Duodenal mucosa (tissue), 2 donors: Measurements from ENCODE around the gene CASTOR2.

Experiments used
- H3K27ac ChIP-seq: one replicate; pipeline ENCODE4 v1.7.0; 2013; ENCODE audit warnings: low read depth, low read length
- H3K27me3 ChIP-seq, 2 donors: one replicate each; pipeline ENCODE4 v1.7.0; 2013; ENCODE audit warnings: low read length in 2 of 2, control low read depth in 1 of 2; ENCODE audit not compliant: insufficient read depth in 2 of 2, control insufficient read depth in 1 of 2
- H3K36me3 ChIP-seq, 2 donors: one replicate each; pipeline ENCODE4 v1.7.0; 2013; ENCODE audit warnings: low read length in 2 of 2, control low read depth in 1 of 2; ENCODE audit not compliant: insufficient read depth in 2 of 2, control insufficient read depth in 1 of 2
- H3K4me1 ChIP-seq, 2 donors: one replicate each; pipeline ENCODE4 v1.7.0; 2013; ENCODE audit warnings: low read length in 2 of 2, control low read depth in 1 of 2; ENCODE audit not compliant: insufficient read depth in 2 of 2, control insufficient read depth in 1 of 2
- H3K4me3 ChIP-seq, 2 donors: one replicate each; pipeline ENCODE4 v1.7.0; 2013; ENCODE audit warnings: low read length in 2 of 2, low read depth in 1 of 2
- H3K9ac ChIP-seq, 2 donors: one replicate each; pipeline ENCODE4 v1.7.0; 2013; ENCODE audit warnings: low read length in 2 of 2, low read depth in 1 of 2
- H3K9me3 ChIP-seq, 2 donors: one replicate each; pipeline ENCODE4 v1.7.0; 2013; ENCODE audit warnings: low read length in 2 of 2, control low read depth in 1 of 2; ENCODE audit not compliant: control insufficient read depth in 1 of 2

The CASTOR2 gene

GRCh38 chr7:75033064-75033463 lies 68.6 kb downstream of the CASTOR2 start:
- no peaks in the 10 kb centered on the region for H3K9me3 ChIP-seq
- H3K27ac ChIP-seq: no peak overlapping the region
- peaks cover 0 to 4% of the 10 kb centered on the region in 2 donors for H3K36me3 ChIP-seq
- H3K4me3 ChIP-seq: no peak overlapping the region
- no peaks in the 10 kb centered on the region for H3K4me1 ChIP-seq
- no peaks in the 10 kb centered on the region for H3K27me3 ChIP-seq
- H3K9ac ChIP-seq: no peak overlapping the region

DNA sequence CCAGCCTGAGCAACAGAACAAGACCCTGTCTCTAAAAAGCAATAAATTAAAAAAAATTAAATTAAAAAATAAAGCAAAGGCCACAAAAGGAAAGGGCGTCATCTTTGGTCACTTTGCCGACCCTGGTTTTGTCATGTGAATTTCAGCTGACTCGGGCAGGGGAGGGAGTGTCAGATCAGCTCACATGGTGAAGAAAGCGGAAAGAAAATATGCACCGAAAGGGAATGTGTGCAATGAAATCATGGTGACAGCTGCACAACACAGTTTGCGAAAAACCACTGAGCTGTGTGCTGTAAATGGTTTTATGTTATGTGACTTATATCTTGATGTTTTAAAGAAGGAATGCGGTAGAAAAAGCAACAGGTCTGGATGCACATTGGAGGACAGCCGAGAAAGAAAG lies 69.3 kb downstream of the CASTOR2 start:
- H3K27me3 ChIP-seq: no peaks in the 10 kb centered on the region

GRCh38 chr7:75038508-75038907 lies 74.0 kb downstream of the CASTOR2 start:
- Histone ChIP-seq H3K36me3 (peaks cover 0 to 17% of the 10 kb centered on the region in 2 donors), H3K27me3 (no peaks in the 10 kb centered on the region), H3K4me3 (no peak overlapping the region), H3K9ac (no peak overlapping the region), H3K27ac (no peak overlapping the region), H3K9me3 (no peaks in the 10 kb centered on the region), H3K4me1 (no peaks in the 10 kb centered on the region)

More for the DNA sequence above, 69.3 kb downstream of the CASTOR2 start:
- no peak overlapping the region for H3K27ac ChIP-seq
- H3K36me3 ChIP-seq: peaks cover 0 to 4% of the 10 kb centered on the region in 2 donors
- H3K9ac ChIP-seq: no peak overlapping the region
- H3K4me1 ChIP-seq: no peaks in the 10 kb centered on the region
- no peaks in the 10 kb centered on the region for H3K9me3 ChIP-seq
- H3K4me3 ChIP-seq: no peak overlapping the region

DNA sequence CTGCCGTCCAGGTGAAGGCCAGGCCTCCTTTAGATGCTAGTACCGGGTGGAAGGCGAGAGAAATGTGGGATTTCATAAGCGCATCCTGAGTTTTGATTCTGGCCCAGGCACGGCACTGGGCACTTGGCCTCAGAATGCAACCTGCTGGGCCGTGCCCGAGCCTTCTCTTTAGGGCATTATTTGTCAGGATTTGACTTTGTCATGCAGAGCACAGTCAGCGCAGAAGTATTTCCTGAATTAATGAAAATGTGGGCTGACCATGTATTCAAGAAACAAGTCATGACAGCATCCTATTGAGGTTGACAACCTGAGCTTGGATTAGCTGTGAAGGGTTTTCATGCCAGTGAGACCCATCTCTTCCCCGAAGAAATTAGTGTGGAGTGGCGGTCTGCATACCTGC lies 74.7 kb downstream of the CASTOR2 start:
- Histone ChIP-seq H3K9me3 (no peaks in the 10 kb centered on the region), H3K9ac (no peak overlapping the region), H3K27ac (no peak overlapping the region), H3K36me3 (peaks cover 0 to 22% of the 10 kb centered on the region in 2 donors), H3K4me3 (no peak overlapping the region), H3K4me1 (no peaks in the 10 kb centered on the region), H3K27me3 (no peaks in the 10 kb centered on the region)

DNA sequence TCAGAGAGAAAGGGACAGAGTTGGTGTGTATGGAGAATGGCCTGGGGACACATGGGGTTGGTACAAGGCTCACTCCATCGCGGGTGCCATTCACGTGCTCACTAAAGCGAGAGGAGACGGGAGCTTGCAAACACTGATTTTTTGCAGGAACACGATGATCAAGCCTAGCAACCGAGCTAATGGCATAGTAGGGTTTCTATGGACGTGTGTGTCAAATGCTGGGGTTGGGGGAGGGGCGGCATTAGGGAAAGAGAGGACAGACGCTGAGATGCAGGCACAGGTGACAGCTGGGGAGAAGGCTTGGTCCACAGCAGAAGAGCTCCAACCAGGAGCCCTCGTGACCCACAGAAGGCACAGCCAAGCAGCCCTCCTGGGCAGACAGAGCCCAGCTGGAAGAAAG lies 75.2 kb downstream of the CASTOR2 start:
- no peak overlapping the region for H3K27ac ChIP-seq
- H3K36me3 ChIP-seq: peaks cover 0 to 22% of the 10 kb centered on the region in 2 donors
- no peak overlapping the region for H3K9ac ChIP-seq
- H3K27me3 ChIP-seq: no peaks in the 10 kb centered on the region
- no peak overlapping the region for H3K4me3 ChIP-seq
- no peaks in the 10 kb centered on the region for H3K4me1 ChIP-seq
- no peaks in the 10 kb centered on the region for H3K9me3 ChIP-seq

DNA sequence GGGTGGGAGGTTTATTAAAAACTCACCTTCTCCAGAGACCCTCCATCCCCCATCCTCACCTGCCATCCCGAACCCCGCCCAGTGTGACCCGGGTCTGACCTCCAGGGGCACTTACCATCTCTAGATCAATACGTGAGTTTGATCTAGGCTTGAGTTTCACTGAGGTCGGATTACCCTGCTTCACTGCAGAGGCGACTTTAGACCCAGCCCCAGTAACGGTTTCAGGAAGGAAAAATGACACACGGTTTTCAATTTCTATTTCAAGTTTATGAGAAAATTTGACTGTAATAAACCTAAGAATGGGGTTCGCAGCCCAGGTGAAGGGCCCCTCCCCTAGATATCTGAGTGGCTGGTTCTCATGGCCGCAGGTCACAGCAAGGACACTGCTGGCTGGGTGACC lies 76.0 kb downstream of the CASTOR2 start:
- H3K4me1 ChIP-seq: no peaks in the 10 kb centered on the region
- H3K36me3 ChIP-seq: peaks cover 0 to 25% of the 10 kb centered on the region in 2 donors
- no peak overlapping the region for H3K4me3 ChIP-seq
- H3K27me3 ChIP-seq: no peaks in the 10 kb centered on the region
- H3K9me3 ChIP-seq: no peaks in the 10 kb centered on the region
- H3K9ac ChIP-seq: no peak overlapping the region
- no peak overlapping the region for H3K27ac ChIP-seq

DNA sequence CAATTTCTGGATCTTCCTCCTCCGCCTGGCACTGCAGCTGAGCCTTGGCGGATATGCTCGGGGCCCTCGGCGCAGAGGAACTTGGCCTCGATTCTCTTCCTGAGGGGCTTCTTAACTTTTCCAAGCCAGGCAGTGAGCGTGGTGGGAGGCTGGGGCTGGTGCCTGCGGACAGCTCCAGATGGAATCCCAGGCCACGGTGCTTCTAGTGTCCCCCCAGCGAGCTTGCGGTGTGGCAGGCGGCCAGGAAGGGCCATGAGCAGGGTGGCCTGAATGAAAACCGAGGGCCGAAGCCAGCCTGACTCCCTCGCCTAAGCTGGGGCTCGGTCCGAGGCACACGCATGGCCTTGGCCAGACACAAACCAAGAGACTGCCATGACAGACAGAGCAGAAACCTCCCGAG lies 77.8 kb downstream of the CASTOR2 start:
- Histone ChIP-seq H3K9ac (no peak overlapping the region), H3K27me3 (no peaks in the 10 kb centered on the region), H3K36me3 (peaks cover 0 to 29% of the 10 kb centered on the region in 2 donors), H3K4me3 (no peak overlapping the region), H3K4me1 (no peaks in the 10 kb centered on the region), H3K9me3 (no peaks in the 10 kb centered on the region), H3K27ac (no peak overlapping the region)

DNA sequence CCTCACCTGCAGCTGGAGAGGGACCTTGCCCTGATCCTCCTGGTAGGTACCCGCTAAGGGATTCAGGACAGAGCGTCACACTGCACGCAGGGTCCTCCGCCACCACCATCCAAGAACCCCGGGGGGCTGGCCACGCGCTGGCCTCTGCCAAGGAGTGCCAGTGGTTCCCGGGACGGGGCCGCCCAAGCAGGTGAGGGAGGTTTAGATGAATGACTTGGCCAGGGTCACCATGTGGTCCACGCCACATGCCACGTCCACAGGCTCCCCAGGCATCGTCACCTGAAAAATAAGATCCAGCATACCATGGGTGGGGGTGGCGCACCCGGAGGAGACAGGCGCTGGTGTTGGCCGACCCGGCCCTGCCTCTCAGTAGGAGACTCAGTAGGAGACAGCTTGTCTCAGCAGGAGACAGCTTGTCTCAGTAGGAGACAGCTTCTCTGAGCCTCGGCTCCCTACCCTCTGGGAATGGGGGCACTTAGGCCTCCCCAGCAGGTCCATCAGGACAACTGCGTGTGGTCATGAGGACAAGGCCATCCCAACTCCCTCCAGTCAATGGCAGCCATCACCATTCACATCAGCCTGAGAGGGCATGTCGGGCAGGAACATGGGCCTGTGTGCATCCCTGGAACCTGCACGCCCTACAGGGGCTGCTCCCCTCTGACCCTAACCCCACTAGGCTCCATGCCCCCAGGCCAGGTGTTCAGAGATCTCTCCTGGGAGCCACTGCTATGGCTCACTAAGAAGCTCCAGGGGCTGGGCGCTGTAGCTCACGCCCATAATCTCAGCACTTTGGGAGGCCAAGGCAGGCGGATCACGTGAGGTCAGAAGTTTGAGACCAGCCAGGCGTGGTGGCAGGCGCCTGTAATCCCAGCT lies 78.6 kb downstream of the CASTOR2 start:
- Histone ChIP-seq H3K4me1 (no peaks in the 10 kb centered on the region), H3K9ac (no peak overlapping the region), H3K27me3 (no peaks in the 10 kb centered on the region), H3K36me3 (peaks cover 0 to 29% of the 10 kb centered on the region in 2 donors), H3K9me3 (no peaks in the 10 kb centered on the region), H3K4me3 (no peak overlapping the region), H3K27ac (no peak overlapping the region)

DNA sequence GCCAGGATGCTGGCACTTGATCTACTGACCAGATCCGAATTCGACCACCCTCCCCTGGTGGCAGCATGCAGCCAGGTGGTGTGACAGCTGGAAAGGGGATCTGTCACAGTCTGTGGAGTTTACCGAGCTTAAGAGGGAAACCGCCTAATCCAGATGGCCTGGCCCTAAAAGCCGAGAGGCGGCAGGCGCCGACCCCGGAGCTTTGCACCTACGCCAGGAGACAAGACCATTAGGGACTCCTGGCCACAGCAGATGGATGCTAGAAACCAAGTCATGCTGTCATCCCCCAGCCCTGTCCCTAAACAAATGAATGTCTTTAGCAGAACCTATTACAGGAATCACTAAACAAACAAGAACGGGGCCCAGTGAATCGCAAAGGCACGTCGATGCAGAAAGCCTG lies 81.4 kb downstream of the CASTOR2 start:
- Histone ChIP-seq H3K27me3 (no peaks in the 10 kb centered on the region), H3K4me3 (no peak overlapping the region), H3K4me1 (no peaks in the 10 kb centered on the region), H3K27ac (no peak overlapping the region), H3K36me3 (peaks cover 7 to 47% of the 10 kb centered on the region in 2 donors), H3K9ac (no peak overlapping the region), H3K9me3 (no peaks in the 10 kb centered on the region)

GRCh38 chr7:75048435-75049379 lies 84.2 kb downstream of the CASTOR2 start:
- Histone ChIP-seq H3K36me3 (peaks cover 24 to 50% of the 10 kb centered on the region in 2 donors), H3K9ac (no peak overlapping the region), H3K4me3 (no peak overlapping the region), H3K4me1 (no peaks in the 10 kb centered on the region), H3K27ac (no peak overlapping the region), H3K27me3 (no peaks in the 10 kb centered on the region), H3K9me3 (no peaks in the 10 kb centered on the region)
